ENCODE data around the gene OLFM2.
"Not testable (repeated sequence)": the region's sequence is repeated elsewhere in the genome, so short reads cannot be mapped to it uniquely, and the experiment has no call there.

The OLFM2 gene

DNA sequence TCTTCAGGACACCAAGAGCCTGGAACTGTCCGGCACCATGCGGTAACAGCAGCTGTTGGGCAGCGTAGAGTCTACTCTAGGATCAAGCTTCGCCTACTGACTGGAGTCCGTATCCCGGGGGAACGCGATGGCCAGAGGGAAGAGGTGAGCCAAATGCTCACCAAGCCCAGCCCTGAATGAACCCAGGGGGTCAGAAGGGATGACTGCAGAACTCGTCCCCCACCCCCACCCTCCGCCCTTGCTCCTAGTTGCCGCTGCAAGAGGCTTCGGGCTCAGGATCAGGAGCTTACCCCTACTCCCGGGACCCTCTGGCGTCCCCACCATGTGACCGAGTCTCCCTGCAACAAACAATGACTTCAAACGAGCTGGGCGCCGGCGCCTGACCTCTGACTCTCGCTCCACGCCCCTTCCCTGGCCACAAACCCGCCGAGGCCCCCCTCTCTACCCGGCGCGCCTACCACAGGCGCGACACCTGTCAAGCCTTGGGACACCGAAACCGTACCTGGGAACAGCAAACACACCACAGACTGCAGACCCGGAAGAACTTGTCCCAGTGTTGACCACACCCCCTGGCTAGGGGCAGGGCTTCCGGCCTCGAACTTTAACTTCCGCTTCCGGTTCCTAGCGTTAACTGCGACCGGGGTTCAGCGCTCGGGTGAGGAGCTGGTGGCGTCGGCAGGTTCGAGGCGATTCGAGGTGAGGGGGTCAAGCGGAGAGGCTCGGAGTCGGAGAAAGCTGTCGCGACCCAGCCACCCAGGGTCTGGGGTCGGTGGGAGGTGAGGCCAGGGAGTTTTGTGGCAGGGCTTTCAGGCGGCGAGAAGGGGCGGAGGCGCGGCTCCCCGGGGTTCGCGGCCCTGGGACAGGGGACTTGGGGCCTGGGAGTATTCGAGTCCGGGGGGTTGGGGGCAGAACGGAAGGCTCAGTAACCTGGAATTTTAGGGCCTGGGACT, 108.8 kb downstream of the OLFM2 start, which contains the start of gene UBL5:
Gene UBL5, plus strand, starts transcription at position 630 of the 950 bp plus-strand sequence. CDS start 420 bp downstream, outside the sequence.
- Histone ChIP-seq H3K4me1 (ENCODE audit: control insufficient read depth, insufficient read depth, low read length) (peaks cover 11% of the 10 kb centered on the region), H3K27ac (ENCODE audit: low read depth, low read length) (peak within 1 kb of the TSS; percentile 81), H3K36me3 (ENCODE audit: control insufficient read depth, insufficient read depth, low read length) (no peaks in the 10 kb centered on the region), H3K27me3 (ENCODE audit: control insufficient read depth, insufficient read depth, low read length) (no peaks in the 10 kb centered on the region), H3K4me3 (ENCODE audit: low read length) (peak within 1 kb of the TSS; percentile 92), H3K9ac (ENCODE audit: low read length) (peak within 1 kb of the TSS; percentile 86)

DNA sequence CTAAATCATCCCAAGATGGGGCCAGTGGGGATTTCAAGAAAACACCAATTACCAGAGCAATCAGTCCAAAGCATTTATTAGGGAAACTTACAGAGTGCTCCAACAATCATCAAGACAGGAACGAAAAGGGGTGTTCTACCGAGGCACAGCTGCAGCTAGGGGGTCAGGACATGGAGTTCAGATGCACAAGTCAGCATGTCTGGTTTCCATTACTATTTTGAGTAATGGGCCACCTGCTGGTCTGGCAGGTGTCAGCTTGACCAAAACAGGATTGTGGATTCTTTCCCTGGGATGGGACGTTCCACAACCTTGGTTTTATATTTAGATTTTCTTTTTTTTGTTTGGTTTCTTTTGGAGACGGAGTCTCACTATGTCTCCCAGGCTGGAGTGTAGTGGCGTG, 112.5 kb downstream of the OLFM2 start:
- Histone ChIP-seq H3K27ac (ENCODE audit: low read depth, low read length) (no peak overlapping the region), H3K36me3 (ENCODE audit: control insufficient read depth, insufficient read depth, low read length) (no peaks in the 10 kb centered on the region), H3K9ac (ENCODE audit: low read length) (no peak overlapping the region), H3K4me3 (ENCODE audit: low read length) (no peak overlapping the region), H3K27me3 (ENCODE audit: control insufficient read depth, insufficient read depth, low read length) (no peaks in the 10 kb centered on the region), H3K4me1 (ENCODE audit: control insufficient read depth, insufficient read depth, low read length) (peaks cover 11% of the 10 kb centered on the region)

DNA sequence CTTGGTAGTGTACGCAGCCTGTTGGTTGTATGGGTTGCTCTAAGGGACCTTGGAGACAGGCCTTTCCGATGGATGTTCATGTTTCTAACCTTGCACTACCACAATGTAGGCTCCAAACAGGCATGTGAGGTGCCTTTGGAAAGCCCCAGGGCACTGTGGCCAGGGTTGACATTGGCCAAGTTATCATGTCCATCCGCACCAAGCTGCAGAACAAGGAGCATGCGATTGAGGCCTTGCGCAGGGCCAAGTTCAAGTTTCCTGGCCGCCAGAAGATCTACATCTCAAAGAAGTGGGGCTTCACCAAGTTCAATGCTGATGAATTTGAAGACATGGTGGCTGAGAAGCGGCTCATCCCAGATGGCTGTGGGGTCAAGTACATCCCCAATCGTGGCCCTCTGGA, 116.3 kb downstream of the OLFM2 start:
- not testable (repeated sequence) for H3K36me3 ChIP-seq (ENCODE audit: control insufficient read depth, insufficient read depth, low read length); H3K4me1 ChIP-seq (ENCODE audit: control insufficient read depth, insufficient read depth, low read length); H3K27me3 ChIP-seq (ENCODE audit: control insufficient read depth, insufficient read depth, low read length); H3K9ac ChIP-seq (ENCODE audit: low read length)
- Histone ChIP-seq H3K4me3 (ENCODE audit: low read length) (peak overlapping the region; percentile 56), H3K27ac (ENCODE audit: low read depth, low read length) (peak overlapping the region; percentile 65)

DNA sequence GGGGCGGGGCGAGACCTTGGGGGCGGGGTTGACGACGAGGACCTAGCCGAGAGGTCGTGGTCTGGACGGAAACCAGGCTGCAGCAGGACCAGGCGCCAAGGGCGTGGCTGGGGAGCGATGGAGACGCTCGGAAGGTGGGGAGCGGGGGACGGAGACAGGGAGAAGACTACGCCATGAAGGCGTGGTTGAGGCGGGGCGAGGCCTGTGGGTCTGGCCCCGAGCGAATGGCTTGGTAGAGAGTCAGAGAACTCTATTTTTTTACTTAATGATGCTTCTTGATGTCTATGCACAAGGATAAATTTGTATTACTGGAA, 116.8 kb downstream of the OLFM2 start:
- Histone ChIP-seq H3K4me1 (ENCODE audit: control insufficient read depth, insufficient read depth, low read length) (peaks cover 8% of the 10 kb centered on the region), H3K27me3 (ENCODE audit: control insufficient read depth, insufficient read depth, low read length) (no peaks in the 10 kb centered on the region), H3K27ac (ENCODE audit: low read depth, low read length) (peak overlapping the region; percentile 65), H3K9ac (ENCODE audit: low read length) (no peak overlapping the region), H3K36me3 (ENCODE audit: control insufficient read depth, insufficient read depth, low read length) (no peaks in the 10 kb centered on the region), H3K4me3 (ENCODE audit: low read length) (peak overlapping the region; percentile 56)

DNA sequence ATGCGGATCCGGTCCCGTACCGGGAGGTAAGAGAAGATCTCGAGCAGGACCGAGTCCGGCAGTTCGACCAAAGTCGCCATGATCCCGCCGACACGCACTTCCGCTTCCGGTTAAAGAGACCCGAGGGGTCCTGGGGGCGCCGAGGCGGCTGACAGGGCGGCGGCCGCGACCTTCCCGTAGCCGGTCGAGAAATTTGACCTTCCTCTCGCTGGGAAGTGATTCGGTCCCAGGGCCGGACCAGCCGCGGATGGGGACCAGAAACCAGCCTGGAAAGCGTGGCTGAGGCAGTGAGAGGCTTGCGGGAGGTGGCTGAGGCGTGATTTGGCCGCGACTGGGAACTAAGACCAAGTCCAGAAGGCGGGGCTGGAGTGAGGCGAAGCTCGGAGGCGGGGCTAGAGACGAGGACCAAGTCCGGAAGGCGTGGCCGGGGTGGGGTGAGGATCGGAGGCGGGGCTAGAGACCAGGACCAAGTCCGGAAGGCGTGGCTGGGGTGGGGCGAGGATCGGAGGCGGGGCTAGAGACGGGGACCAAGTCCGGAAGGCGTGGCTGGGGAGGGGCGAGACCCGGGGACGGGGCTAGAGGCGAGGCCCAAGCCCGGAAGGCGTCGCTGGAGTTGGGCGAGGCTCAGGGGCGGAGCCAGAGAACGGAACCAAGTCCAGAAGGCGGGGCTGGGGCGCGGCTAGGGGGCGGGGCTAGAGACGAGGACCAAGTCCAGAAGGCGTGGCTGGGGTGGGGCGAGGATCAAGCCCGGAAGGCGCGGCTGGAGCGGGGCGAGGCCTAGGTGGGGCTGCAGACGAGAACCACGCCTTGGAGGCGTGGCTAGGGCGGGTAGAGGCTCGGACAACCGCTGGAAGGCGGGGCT, 117.3 kb downstream of the OLFM2 start, which contains the start of gene FBXL12:
Gene FBXL12, minus strand, starts transcription at position 346 of the 862 bp plus-strand sequence. Its CDS starts 266 bp downstream, at position 80.
- peaks cover 8% of the 10 kb centered on the region for H3K4me1 ChIP-seq (ENCODE audit: control insufficient read depth, insufficient read depth, low read length)
- H3K36me3 ChIP-seq (ENCODE audit: control insufficient read depth, insufficient read depth, low read length), result no peaks in the 10 kb centered on the region
- H3K27ac ChIP-seq (ENCODE audit: low read depth, low read length), result peak within 1 kb of the TSS; percentile 98
- H3K9ac ChIP-seq (ENCODE audit: low read length), result peak within 1 kb of the TSS; percentile 92
- H3K4me3 ChIP-seq (ENCODE audit: low read length), result peak within 1 kb of the TSS; percentile 95
- no peaks in the 10 kb centered on the region for H3K27me3 ChIP-seq (ENCODE audit: control insufficient read depth, insufficient read depth, low read length)

DNA sequence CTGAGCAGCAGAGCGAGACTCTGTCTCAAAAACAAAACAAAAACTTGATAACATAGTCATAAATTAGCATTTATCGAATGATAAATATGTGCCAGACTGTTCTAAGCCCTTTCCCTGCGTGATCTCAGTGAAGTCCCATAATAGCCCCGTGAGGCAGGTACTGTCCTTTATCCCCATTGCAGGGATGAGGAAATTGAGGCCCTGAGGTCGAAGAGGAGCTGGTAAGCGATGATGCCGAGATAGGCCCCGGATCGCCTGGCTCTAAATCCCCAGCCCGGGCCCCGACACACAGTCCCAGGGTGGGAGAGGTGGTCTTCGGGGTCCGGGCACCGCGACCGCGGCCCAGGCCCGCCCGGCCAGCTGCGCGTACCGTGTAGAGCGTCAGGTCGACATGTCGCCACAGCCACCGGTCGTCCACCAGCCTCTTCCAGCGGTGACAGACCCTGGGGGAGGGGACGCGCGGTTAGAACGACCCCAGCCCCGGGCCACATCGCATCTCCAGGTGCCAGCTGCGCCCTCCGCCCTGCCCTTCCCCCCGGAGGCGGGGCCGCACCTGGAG, 118.1 kb downstream of the OLFM2 start:
- Histone ChIP-seq H3K36me3 (ENCODE audit: control insufficient read depth, insufficient read depth, low read length) (no peaks in the 10 kb centered on the region), H3K27me3 (ENCODE audit: control insufficient read depth, insufficient read depth, low read length) (no peaks in the 10 kb centered on the region), H3K4me3 (ENCODE audit: low read length) (peak overlapping the region; percentile 95), H3K27ac (ENCODE audit: low read depth, low read length) (peak overlapping the region; percentile 98), H3K9ac (ENCODE audit: low read length) (peak overlapping the region; percentile 92), H3K4me1 (ENCODE audit: control insufficient read depth, insufficient read depth, low read length) (peaks cover 8% of the 10 kb centered on the region)

DNA sequence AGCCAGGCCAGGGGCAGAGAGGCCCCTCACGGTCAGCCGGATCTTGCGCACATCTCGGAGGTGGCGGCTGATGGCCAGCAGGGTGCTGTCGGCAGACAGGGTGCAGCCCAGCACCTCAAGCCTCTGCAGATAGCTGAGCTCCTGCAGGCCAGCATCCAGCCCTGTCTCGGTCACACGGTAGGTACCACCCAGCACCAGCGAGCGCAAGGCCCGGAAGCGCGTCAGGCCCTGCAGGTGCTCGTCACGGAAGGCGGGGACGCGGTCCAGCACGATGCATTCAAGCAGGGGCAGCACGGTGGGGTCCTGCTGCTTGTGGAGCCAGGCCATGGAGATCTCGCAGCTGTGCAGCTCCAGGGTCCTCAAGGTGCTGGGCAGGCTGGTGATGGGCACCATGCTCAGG, 125.2 kb downstream of the OLFM2 start:
- no peak overlapping the region for H3K27ac ChIP-seq (ENCODE audit: low read depth, low read length)
- H3K36me3 ChIP-seq (ENCODE audit: control insufficient read depth, insufficient read depth, low read length), result peaks cover 19% of the 10 kb centered on the region
- no peak overlapping the region for H3K9ac ChIP-seq (ENCODE audit: low read length)
- no peaks in the 10 kb centered on the region for H3K27me3 ChIP-seq (ENCODE audit: control insufficient read depth, insufficient read depth, low read length)
- no peak overlapping the region for H3K4me3 ChIP-seq (ENCODE audit: low read length)
- no peaks in the 10 kb centered on the region for H3K4me1 ChIP-seq (ENCODE audit: control insufficient read depth, insufficient read depth, low read length)

DNA sequence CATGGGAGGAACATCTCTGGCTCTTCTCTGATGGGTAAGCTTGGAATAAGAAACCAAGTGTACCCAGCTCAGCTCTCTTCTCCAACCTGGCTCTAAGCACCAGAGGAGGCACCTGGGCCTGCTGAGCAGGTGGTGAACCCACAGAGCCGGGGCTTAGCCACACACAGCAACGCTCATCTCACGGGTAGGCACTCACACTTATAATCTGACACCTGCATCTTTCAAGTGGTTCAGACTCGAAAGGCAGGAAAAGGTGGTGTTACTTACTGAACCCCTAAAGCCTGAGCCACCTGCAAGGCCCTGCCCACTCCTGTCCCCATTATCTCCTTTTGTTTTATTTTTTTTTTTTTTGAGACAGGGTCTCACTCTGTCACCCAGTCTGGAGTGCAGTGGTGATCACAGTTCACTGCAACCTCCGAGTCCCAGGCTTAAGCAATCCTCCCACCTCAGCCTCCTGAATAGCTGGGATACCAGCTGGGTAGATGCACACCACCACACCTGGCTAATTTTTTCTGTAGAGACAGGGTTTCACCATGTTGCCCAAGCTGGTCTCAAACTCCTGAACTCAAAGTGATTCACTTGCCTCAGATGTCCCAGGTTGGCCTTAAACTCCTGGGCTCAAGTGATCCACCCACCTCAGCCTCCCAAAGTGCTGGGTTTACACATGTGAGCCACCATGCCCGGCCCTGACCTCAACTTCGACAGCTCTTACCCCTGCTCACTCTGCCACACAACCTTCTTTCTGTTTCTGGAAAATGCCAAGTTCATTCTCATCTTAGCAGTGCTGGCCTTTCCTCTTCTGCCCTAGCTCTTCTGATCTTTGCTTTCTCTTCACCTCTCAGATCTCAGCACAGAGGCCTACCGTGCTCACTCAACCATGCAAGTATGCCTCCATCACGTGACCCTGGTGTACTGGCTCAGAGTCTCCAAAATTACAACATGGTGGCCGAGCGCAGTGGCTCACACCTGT, 127.2 kb downstream of the OLFM2 start:
- Histone ChIP-seq H3K4me1 (ENCODE audit: control insufficient read depth, insufficient read depth, low read length) (no peaks in the 10 kb centered on the region), H3K4me3 (ENCODE audit: low read length) (no peak overlapping the region), H3K27ac (ENCODE audit: low read depth, low read length) (no peak overlapping the region), H3K36me3 (ENCODE audit: control insufficient read depth, insufficient read depth, low read length) (peaks cover 20% of the 10 kb centered on the region), H3K9ac (ENCODE audit: low read length) (no peak overlapping the region), H3K27me3 (ENCODE audit: control insufficient read depth, insufficient read depth, low read length) (no peaks in the 10 kb centered on the region)

DNA sequence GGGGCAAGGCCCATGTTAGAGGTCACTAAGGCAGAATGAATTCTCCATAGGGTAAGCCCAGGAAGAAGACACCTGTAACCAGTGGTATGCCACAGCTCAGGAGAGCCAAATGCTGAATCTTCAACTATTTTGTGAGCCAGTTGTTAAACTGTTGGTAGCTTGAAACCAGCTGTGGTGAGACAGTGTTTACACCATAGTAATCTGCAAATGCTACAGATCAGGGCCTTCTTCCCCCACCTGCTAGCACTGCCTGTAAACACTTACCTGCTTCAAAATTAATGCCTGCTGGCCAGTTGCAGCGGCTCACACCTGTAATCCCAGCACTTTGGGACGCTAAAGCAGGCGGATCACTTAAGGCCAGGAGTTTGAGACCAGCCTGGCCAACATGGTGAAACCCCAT, 129.5 kb downstream of the OLFM2 start:
- H3K27me3 ChIP-seq (ENCODE audit: control insufficient read depth, insufficient read depth, low read length), result no peaks in the 10 kb centered on the region
- no peak overlapping the region for H3K27ac ChIP-seq (ENCODE audit: low read depth, low read length)
- H3K4me3 ChIP-seq (ENCODE audit: low read length), result no peak overlapping the region
- H3K36me3 ChIP-seq (ENCODE audit: control insufficient read depth, insufficient read depth, low read length), result peaks cover 20% of the 10 kb centered on the region
- no peak overlapping the region for H3K9ac ChIP-seq (ENCODE audit: low read length)
- no peaks in the 10 kb centered on the region for H3K4me1 ChIP-seq (ENCODE audit: control insufficient read depth, insufficient read depth, low read length)

Measured in rectal smooth muscle tissue (tissue), 1 donor.